ENCODE results near the gene UBE2B. TPM values are rescaled to one million over a fixed set of nuclear protein-coding genes. Genes with fewer than 3 reads are reported as not detected.

The UBE2B gene
- polyA plus RNA-seq, 4 donors: 123 to 149 (median 134) TPM

- no peak for DNase-seq (ENCODE audit: low read depth in 4 of 4, low spot score in 3 of 4)
Observed at GRCh38 chr5:134436523-134437339, 65.4 kb downstream of the UBE2B start.

- DNase-seq (ENCODE audit: low read depth in 4 of 4, low spot score in 3 of 4): no peak
Observed at GRCh38 chr5:134437340-134437846, 66.0 kb downstream of the UBE2B start.

- no peak for DNase-seq (ENCODE audit: low read depth in 4 of 4, low spot score in 3 of 4)
Observed at GRCh38 chr5:134437847-134438581, 66.6 kb downstream of the UBE2B start.

- DNase-seq (ENCODE audit: low read depth in 4 of 4, low spot score in 3 of 4): no peak
Observed at GRCh38 chr5:134438721-134439123, 67.4 kb downstream of the UBE2B start.

DNA sequence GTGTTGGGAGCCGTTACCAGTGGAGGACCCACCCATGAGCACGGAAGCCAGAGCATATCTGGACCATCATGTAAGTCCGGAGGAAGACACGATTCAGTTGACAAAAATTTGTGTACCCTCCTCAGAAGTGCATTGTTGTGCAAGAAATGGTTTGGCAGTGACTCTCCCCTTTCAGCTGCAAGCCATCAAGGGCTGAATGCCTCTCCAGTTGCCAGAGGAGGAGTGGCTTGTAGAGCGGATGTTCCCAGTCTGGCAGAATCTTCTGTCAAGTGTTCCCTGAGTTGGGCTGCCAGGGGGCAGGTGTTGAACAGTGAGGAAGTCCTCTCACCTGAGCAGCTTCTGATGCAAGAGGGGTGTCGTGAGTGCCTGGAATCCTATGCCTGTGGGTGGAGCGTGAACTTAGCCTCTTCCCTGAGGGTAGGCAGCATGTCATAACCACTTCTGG is 67.9 kb downstream of the UBE2B start:
- no peak for DNase-seq (ENCODE audit: low read depth in 4 of 4, low spot score in 3 of 4)

GRCh38 chr5:134440201-134440755 is 68.9 kb downstream of the UBE2B start:
- no peak for DNase-seq (ENCODE audit: low read depth in 4 of 4, low spot score in 3 of 4)

Other genes starting within 250 kb of the UBE2B start
- 100 to 1,000 TPM; 586 to 942 (median 756) TPM for gene SKP1, start 194.6 kb upstream of the UBE2B start, polyA plus RNA-seq (ENCODE audit: insufficient read length in 4 of 4)
- gene PPP2CA, start 145.5 kb upstream of the UBE2B start, polyA plus RNA-seq (ENCODE audit: insufficient read length in 4 of 4): 100 to 1,000 TPM; 172 to 236 (median 195) TPM
- gene CDKL3, start 4.4 kb upstream of the UBE2B start, polyA plus RNA-seq (ENCODE audit: insufficient read length in 4 of 4): 1 to 10 TPM; 4.3 to 8.2 (median 6.1) TPM
- 10 to 100 TPM; 20.3 to 33.7 (median 32.3) TPM for gene CDKN2AIPNL, start 40.3 kb downstream of the UBE2B start, polyA plus RNA-seq (ENCODE audit: insufficient read length in 4 of 4)
- gene JADE2, start 154.1 kb downstream of the UBE2B start, polyA plus RNA-seq (ENCODE audit: insufficient read length in 4 of 4): 10 to 100 TPM in 1 of 4 donors, 1 to 10 TPM in 3; 3.9 to 12.8 (median 9.2) TPM